ENCODE data around the gene RYR1.
A peak's percentile ranks its signal among the peaks of the same experiment; 100 is the strongest.

RYR1 gene

GRCh38 chr19:38559428-38560401 is 126.2 kb downstream of the RYR1 start:
- H3K79me2 ChIP-seq (ENCODE audit: low read length) = no peaks in the 10 kb centered on the region
- H3K4me3 ChIP-seq (ENCODE audit: low read length) = peak overlapping the region; percentile 32
- TF ChIP-seq EZH2phosphoT487 (IDR thresholded peaks at IDR 0.05; ENCODE audit: low read depth) (peak; percentile 77), CTCF (IDR thresholded peaks at IDR 0.05; ENCODE audit: low read depth, low read length) (no peak)
- no peaks in the 10 kb centered on the region for H4K20me1 ChIP-seq (ENCODE audit: insufficient read depth, low read length)
- H3K4me1 ChIP-seq (ENCODE audit: low read length) = peaks cover 52% of the 10 kb centered on the region
- peaks cover 21% of the 10 kb centered on the region for H3K27me3 ChIP-seq (ENCODE audit: low read depth, low read length)
- peak overlapping the region; percentile 78 for H3K27ac ChIP-seq (ENCODE audit: low read length)
- H3K9ac ChIP-seq (ENCODE audit: low read length) = no peak overlapping the region
- H3K36me3 ChIP-seq (replicated peaks; ENCODE audit: low read depth, low read length) = no peaks in the 10 kb centered on the region
- H2AFZ ChIP-seq (ENCODE audit: low read depth, low read length) = no peak overlapping the region
- H3K9me3 ChIP-seq (ENCODE audit: insufficient read depth, low read length) = no peaks in the 10 kb centered on the region
- peak overlapping the region; percentile 65 for H3K4me2 ChIP-seq (ENCODE audit: low read length)

GRCh38 chr19:38561053-38561606 is 127.6 kb downstream of the RYR1 start:
- no peak overlapping the region for H2AFZ ChIP-seq (ENCODE audit: low read depth, low read length)
- H3K9me3 ChIP-seq (ENCODE audit: insufficient read depth, low read length) = no peaks in the 10 kb centered on the region
- no peak overlapping the region for H3K9ac ChIP-seq (ENCODE audit: low read length)
- H3K4me1 ChIP-seq (ENCODE audit: low read length) = peaks cover 42% of the 10 kb centered on the region
- H3K4me3 ChIP-seq (ENCODE audit: low read length) = no peak overlapping the region
- H3K27me3 ChIP-seq (ENCODE audit: low read depth, low read length) = peaks cover 21% of the 10 kb centered on the region
- TF ChIP-seq CTCF (IDR thresholded peaks at IDR 0.05; ENCODE audit: low read depth, low read length) = no peak
- TF ChIP-seq EZH2phosphoT487 (IDR thresholded peaks at IDR 0.05; ENCODE audit: low read depth) = no peak
- H3K36me3 ChIP-seq (replicated peaks; ENCODE audit: low read depth, low read length) = no peaks in the 10 kb centered on the region
- no peak overlapping the region for H3K27ac ChIP-seq (ENCODE audit: low read length)
- no peak overlapping the region for H3K4me2 ChIP-seq (ENCODE audit: low read length)
- H4K20me1 ChIP-seq (ENCODE audit: insufficient read depth, low read length) = no peaks in the 10 kb centered on the region
- no peaks in the 10 kb centered on the region for H3K79me2 ChIP-seq (ENCODE audit: low read length)

- H3K9me3 ChIP-seq (ENCODE audit: insufficient read depth, low read length) = no peaks in the 10 kb centered on the region
- H3K9ac ChIP-seq (ENCODE audit: low read length) = no peak overlapping the region
- no peak overlapping the region for H2AFZ ChIP-seq (ENCODE audit: low read depth, low read length)
- H3K4me2 ChIP-seq (ENCODE audit: low read length) = no peak overlapping the region
- H3K4me3 ChIP-seq (ENCODE audit: low read length) = no peak overlapping the region
- H3K27me3 ChIP-seq (ENCODE audit: low read depth, low read length) = peaks cover 21% of the 10 kb centered on the region
- H3K27ac ChIP-seq (ENCODE audit: low read length) = no peak overlapping the region
- H3K4me1 ChIP-seq (ENCODE audit: low read length) = peaks cover 39% of the 10 kb centered on the region
- H3K79me2 ChIP-seq (ENCODE audit: low read length) = no peaks in the 10 kb centered on the region
- TF ChIP-seq EZH2phosphoT487 (IDR thresholded peaks at IDR 0.05; ENCODE audit: low read depth) (no peak), CTCF (IDR thresholded peaks at IDR 0.05; ENCODE audit: low read depth, low read length) (no peak)
- no peaks in the 10 kb centered on the region for H4K20me1 ChIP-seq (ENCODE audit: insufficient read depth, low read length)
- no peaks in the 10 kb centered on the region for H3K36me3 ChIP-seq (replicated peaks; ENCODE audit: low read depth, low read length)
These were observed 128.2 kb downstream of the RYR1 start for GRCh38 chr19:38561658-38562057.

- no peak overlapping the region for H3K27ac ChIP-seq (ENCODE audit: low read length)
- H3K9ac ChIP-seq (ENCODE audit: low read length) = no peak overlapping the region
These were observed 128.6 kb downstream of the RYR1 start for GRCh38 chr19:38562096-38562495.

More at GRCh38 chr19:38562096-38562495, 128.6 kb downstream of the RYR1 start:
- no peak overlapping the region for H3K4me2 ChIP-seq (ENCODE audit: low read length)
- no peak overlapping the region for H3K4me3 ChIP-seq (ENCODE audit: low read length)
- H3K9me3 ChIP-seq (ENCODE audit: insufficient read depth, low read length) = no peaks in the 10 kb centered on the region
- TF ChIP-seq CTCF (IDR thresholded peaks at IDR 0.05; ENCODE audit: low read depth, low read length) (no peak), EZH2phosphoT487 (IDR thresholded peaks at IDR 0.05; ENCODE audit: low read depth) (no peak)
- no peaks in the 10 kb centered on the region for H3K36me3 ChIP-seq (replicated peaks; ENCODE audit: low read depth, low read length)
- peaks cover 35% of the 10 kb centered on the region for H3K4me1 ChIP-seq (ENCODE audit: low read length)
- H3K27me3 ChIP-seq (ENCODE audit: low read depth, low read length) = peaks cover 21% of the 10 kb centered on the region
- H3K79me2 ChIP-seq (ENCODE audit: low read length) = no peaks in the 10 kb centered on the region
- H4K20me1 ChIP-seq (ENCODE audit: insufficient read depth, low read length) = no peaks in the 10 kb centered on the region
- H2AFZ ChIP-seq (ENCODE audit: low read depth, low read length) = no peak overlapping the region

All from OCI-LY3 (cell line).